Brain microvascular endothelial cell (primary cell): ENCODE measurements around the gene GNA14.

Source experiments
- DNase-seq: peaks from one replicate; pipeline ENCODE4 v3.0.0-alpha.2; 2020
- H3K27ac ChIP-seq: fragments of 250-450 bp; sonication (Bioruptor Pico); 2 replicates; pipeline ENCODE4 v1.5.1; 2020; ENCODE audit warnings: mild to moderate bottlenecking, moderate library complexity
- H3K27me3 ChIP-seq: fragments of 250-450 bp; sonication (Bioruptor Pico); replicated peaks from 2 replicates; pipeline ENCODE4 v1.5.1; 2020; ENCODE audit warnings: mild to moderate bottlenecking
- H3K36me3 ChIP-seq: fragments of 250-450 bp; sonication (Bioruptor Pico); replicated peaks from 2 replicates; pipeline ENCODE4 v1.5.1; 2020; ENCODE audit warnings: mild to moderate bottlenecking
- H3K4me3 ChIP-seq: 2 replicates; pipeline ENCODE4 v1.5.1; 2011; ENCODE audit warnings: low read depth, mild to moderate bottlenecking, control low read depth, low read length, moderate library complexity
- in situ Hi-C: cut with HindIII; loops from 2 replicates; pipeline ENCODE4 v1.10.0; 2017; ENCODE audit warnings: low sequenced_read_pairs, low pct_ligation_motif_present
- TF ChIP-seq, protein P1 (sequence below): IDR thresholded peaks from 2 replicates; pipeline ENCODE4 v1.5.1; 2011; ENCODE audit warnings: low read depth, mild to moderate bottlenecking, moderate library complexity, low read length, control low read depth, inconsistent platforms; ENCODE audit errors: missing control alignments

GNA14 gene

DNA sequence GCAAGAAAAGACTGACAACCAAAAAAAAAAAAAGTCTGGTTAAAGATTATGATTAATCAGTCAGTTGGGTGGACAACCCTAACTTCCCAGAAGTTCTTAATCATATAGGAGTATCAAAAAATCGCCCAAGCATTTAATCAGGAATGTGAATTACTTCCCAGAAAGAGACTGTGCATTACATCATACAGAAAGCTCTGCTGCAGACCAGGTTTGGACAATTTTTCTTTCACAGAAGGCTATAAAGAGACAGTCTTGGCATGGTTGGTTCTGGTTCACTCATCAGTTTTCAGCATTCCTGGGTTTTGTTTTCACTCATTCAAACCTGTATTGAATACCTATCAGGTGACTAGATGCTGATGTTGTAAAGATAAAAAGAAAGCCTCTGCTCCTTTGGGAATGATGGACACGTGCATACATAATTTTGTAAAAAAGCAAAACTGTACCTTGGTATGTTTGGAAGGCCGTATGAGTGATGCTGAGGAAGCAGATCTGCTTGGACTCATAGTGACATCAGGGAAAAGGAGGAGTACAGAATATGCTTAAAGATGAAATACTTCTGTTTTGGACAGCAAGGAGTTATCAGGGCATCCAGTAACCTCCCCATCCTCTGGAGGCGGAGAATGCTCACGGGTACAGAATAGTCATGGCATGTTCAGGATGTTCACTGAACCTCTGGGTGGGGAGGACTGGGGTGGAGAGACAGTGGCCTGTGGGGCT is 178.4 kb downstream of the GNA14 start:
- Histone ChIP-seq H3K27ac (no peak overlapping the region), H3K4me3 (no peak overlapping the region), H3K27me3 (no peaks in the 10 kb centered on the region), H3K36me3 (no peaks in the 10 kb centered on the region)
- TF ChIP-seq, protein P1, sequence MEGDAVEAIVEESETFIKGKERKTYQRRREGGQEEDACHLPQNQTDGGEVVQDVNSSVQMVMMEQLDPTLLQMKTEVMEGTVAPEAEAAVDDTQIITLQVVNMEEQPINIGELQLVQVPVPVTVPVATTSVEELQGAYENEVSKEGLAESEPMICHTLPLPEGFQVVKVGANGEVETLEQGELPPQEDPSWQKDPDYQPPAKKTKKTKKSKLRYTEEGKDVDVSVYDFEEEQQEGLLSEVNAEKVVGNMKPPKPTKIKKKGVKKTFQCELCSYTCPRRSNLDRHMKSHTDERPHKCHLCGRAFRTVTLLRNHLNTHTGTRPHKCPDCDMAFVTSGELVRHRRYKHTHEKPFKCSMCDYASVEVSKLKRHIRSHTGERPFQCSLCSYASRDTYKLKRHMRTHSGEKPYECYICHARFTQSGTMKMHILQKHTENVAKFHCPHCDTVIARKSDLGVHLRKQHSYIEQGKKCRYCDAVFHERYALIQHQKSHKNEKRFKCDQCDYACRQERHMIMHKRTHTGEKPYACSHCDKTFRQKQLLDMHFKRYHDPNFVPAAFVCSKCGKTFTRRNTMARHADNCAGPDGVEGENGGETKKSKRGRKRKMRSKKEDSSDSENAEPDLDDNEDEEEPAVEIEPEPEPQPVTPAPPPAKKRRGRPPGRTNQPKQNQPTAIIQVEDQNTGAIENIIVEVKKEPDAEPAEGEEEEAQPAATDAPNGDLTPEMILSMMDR = no peak
- DNase-seq = no peak
- in situ Hi-C loops = no loop called here

DNA sequence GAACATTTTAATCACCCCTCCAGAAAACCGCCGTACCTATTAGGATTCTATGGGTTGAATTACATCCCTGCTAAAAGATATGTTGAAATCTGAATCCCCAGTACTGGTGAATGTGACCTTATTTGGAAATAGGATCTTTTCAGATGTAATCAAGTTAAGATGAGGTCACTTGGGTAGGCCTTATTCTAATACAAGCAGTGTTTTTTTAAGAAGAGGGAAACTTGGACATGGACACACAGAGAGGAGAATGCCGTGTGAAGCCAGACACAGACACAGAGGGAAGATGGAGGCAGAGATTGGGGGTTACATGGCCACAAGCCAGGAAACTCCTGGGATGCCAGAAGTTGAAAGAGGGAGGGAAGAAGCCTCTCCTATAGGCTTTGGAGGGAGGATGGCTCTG is 183.5 kb downstream of the GNA14 start:
- Histone ChIP-seq H3K4me3 (no peak overlapping the region), H3K36me3 (no peaks in the 10 kb centered on the region), H3K27me3 (no peaks in the 10 kb centered on the region), H3K27ac (no peak overlapping the region)
- in situ Hi-C loops = no loop called here
- DNase-seq = no peak
- TF ChIP-seq, protein P1 = no peak

DNA sequence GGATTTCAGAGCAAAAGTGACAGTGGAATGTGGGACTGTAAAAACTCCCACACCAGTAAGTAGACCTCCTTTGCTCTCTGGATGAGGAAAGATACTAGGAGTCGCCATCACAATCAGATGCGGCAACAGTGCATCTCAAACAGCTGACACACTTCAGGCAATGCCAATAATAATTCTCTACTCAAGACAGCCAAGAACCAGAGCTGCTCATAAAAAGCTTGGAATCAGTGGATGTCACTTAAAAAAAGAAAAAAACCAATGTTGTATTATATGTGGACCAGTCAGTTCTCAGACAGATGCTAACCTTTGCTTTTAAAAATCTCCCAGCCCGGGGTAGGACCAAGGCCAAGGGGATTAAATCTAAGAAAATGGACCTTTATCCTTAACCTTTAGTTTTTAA is 185.0 kb downstream of the GNA14 start:
- in situ Hi-C loops = no loop called here
- Histone ChIP-seq H3K27ac (no peak overlapping the region), H3K36me3 (no peaks in the 10 kb centered on the region), H3K27me3 (no peaks in the 10 kb centered on the region), H3K4me3 (no peak overlapping the region)
- TF ChIP-seq, protein P1 = no peak
- DNase-seq = no peak

DNA sequence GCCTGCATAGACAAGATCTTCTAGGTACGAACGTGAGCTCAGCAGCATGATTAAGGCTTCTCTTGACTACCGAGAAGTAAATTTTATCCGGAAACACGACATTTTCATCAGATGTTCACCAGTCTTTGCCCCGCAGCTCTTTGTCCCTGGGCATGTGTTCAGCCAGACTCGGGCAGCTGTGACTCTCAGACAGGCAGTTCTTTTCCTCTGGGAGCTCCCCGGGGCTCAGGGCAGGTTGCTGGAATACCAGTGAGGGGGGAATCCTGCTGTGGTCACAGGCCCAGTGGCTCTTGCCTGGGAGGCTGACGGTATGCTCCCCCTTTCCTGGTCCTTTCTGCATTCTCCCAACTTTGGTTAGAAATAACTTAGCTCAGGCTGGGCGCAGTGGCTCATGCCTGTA is 186.1 kb downstream of the GNA14 start:
- Histone ChIP-seq H3K36me3 (no peaks in the 10 kb centered on the region), H3K27ac (no peak overlapping the region), H3K4me3 (no peak overlapping the region), H3K27me3 (no peaks in the 10 kb centered on the region)
- TF ChIP-seq, protein P1 = no peak
- DNase-seq = no peak
- in situ Hi-C loops = no loop called here

DNA sequence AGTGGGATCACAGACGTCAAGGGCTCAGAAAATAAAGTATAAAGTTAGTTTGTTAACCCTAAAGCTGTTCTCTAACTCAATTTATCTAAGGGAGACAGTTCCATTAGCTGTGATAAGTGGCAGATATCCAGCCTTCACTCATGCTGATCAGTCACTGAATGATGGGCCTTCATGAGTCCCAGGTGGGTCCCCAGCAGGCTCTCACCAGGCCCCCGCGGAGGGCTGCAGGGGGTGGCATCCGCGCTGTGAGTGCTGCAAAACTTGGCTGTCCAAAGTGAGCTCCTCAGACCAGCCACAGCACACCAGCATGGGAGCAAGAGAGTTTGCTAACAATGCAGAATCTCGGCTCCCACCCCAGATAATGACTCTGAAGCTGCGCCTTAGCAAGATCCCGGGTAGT is 187.2 kb downstream of the GNA14 start:
- no peak overlapping the region for H3K4me3 ChIP-seq

More for the DNA sequence above, 187.2 kb downstream of the GNA14 start:
- TF ChIP-seq, protein P1 = no peak
- DNase-seq = no peak
- Histone ChIP-seq H3K36me3 (no peaks in the 10 kb centered on the region), H3K27me3 (no peaks in the 10 kb centered on the region), H3K27ac (no peak overlapping the region)
- in situ Hi-C loops = no loop called here
